8988T (cell line): ENCODE data around the gene UBE2L3.
"Not testable (repeated sequence)": the region's sequence is repeated elsewhere in the genome, so short reads cannot be mapped to it uniquely, and the experiment has no call there.

Experiments
- DNase-seq: peaks from one replicate; pipeline ENCODE4 v3.0.0; 2011

The UBE2L3 gene

DNA sequence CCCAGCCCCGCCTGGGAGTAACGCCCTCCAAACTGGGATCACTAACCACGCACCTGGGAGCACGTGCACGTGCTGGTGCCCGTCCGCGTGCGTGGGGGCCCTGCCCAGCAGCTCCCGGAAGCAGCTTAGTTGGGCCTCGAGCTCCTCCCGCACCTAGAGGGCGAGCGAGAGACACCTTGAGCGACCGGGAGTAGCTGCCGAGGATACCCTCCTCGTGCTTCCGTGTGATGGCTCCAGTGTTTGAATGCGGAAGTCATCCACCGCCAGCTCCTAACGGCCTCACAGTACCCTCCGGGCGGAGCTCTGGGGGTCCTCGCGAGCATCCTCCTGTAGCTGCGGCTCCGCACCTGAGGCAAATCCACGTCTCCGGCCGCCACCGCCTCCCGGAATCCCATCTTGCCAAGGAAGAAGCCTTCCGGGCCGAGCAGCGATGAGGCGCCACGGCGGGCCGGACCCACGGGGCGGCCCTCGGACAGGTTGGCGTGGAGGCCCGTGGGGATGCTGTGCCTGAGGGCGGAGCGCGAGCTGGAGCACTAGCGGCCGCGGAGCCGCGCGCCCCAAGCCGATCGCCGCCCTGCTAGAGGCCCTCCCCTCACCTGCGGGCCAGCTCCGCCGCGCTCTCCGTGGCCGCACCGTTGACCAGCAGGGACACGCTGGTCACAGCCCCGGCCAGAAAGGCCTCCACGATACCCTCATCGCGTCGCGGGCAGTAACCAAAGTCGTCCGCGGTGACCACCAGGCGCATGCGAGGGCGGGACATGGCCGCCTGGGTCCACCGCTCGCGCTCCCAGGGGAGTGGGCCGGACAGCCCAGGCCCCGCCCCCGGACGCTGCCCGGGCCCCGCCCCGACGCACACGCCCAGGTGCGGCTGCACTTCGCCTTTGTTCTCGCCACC is 62.0 kb downstream of the UBE2L3 start, which contains the start of gene YDJC:
Gene YDJC (minus strand): TSS at position 768 of the 895 bp plus-strand sequence. CDS start 8 bp downstream, at position 760.
- DNase-seq = peak; percentile 84

DNA sequence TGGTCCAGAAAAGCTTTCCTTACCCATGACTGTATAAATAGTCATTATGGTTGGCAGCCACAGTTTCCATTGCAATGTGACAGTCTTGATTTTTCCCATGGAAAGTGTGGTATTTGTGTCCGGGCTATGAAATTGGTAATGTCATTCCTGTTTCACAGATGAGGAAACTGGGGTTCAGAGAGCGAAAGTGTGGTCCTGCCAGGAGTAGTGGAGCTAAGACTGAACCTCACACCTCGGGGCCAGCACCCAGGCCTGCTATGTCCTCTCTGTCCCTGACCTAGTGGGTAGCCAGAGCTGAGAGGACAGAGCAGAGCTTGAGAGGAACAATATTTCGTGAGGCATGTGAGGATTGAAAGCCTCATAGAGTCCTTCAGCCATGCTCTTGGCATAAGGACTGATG is 63.5 kb downstream of the UBE2L3 start:
- no peak for DNase-seq

DNA sequence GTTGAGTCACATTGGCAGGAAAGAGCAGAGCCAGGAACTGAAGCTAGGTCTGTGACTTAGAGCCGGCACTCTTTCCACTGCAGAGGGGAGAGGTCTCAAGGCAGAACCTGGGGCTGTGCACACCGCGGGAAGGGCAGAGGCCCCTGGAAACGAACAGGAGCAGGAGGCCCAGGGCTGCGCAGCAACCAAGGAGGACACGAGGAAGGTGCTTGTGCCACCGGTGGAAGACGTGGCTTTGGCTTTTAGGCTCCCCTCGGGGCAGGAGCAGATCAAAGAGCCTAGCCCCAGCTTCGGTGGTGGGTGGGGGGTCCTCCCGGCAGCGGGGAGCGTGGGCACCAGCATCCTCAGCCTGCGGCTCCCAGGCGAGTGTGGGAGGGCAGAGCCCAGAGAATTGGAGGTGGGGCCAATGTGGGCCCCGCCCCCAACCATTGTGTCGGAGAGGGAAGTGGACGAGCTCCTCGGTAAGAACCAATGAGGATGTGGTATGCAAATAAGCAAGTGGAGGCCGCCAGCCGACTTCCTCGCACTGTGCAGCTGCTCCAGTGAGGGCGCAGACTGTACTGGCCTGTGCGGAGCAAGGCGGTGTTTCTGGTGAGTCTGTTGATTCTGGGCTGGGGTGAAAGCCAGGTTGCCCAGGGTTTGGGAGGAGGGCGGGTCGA is 64.9 kb downstream of the UBE2L3 start, which contains the start of gene CCDC116:
Gene CCDC116 (plus strand): TSS at position 524 of the 659 bp plus-strand sequence. CDS start 422 bp downstream, outside the sequence.
- DNase-seq = no peak

DNA sequence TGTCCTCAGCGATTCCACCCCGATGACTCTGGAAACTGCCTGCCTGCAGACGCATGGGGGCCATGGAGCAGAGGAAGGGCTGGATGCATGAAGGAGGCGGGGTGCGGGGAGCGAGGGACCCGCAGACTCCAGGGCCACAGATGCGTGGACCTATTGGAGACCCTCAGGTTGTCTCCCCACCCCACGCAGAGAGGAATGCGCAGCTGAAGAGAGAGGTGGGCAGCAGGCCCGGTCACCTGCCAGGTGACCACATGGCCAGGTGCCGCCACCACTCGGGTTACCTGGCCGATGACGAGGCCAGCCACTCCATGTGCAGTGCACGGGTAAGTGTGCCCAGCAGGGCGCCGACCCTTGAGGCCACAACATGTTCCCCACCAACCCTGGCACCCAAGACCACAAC is 65.4 kb downstream of the UBE2L3 start:
- DNase-seq = no peak

DNA sequence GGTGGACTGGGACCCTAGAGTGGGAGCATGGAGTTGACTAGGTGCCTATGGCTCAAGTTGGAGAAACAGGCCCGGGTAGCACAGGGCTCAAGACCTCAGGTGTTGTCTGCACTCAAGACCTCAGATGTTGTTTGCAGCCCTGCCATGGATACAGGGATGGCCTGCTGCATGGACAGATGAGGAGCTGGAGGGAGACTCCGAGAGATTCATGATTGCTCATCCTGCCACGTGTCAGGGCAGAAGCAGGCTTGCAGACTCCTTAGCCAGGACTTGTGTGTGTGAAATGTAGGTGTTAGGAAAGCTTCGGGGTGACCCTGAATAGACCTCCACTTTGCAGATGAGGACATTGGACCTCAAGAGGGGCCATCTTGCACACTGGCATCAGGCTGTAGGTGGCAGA is 66.0 kb downstream of the UBE2L3 start:
- DNase-seq = no peak

DNA sequence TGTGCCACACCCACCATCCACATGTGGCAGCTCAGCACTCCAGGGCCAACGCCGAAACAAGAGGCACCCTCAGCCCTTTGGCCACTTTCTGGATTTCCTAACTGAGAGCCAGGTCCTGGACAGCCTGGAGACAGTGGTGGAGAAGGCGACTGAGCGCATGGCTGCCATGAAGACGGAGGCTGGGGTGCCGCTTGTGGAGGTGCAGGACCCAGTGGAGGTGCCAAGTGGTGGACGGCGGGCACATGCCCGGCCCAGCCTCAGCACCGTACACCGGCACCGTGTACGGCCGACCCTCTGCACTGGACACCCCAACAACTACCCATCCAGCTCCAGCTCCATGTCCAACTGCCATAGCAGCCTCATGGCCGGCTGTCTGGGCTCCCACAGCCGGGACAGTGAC is 66.6 kb downstream of the UBE2L3 start:
- no peak for DNase-seq

DNA sequence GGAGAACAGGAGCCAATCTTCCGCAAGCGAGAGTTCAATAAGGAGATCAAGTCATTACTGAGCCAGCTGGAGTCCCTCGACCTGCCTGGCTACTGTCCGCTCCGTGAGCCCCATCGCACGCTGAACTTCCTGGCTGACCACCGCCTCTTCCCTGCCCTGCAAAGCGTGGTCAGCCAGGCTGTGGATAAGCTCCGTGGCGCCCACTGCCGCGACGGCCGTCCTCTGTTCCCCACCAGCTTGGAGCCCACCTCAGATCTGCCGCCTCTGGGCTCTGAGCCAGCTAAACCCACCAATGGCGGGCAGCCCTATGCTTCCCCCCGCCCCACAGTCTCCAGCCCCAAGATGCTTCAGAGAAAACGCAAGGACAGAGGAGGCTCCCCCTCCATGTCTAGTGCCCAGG is 67.3 kb downstream of the UBE2L3 start:
- no peak for DNase-seq

DNA sequence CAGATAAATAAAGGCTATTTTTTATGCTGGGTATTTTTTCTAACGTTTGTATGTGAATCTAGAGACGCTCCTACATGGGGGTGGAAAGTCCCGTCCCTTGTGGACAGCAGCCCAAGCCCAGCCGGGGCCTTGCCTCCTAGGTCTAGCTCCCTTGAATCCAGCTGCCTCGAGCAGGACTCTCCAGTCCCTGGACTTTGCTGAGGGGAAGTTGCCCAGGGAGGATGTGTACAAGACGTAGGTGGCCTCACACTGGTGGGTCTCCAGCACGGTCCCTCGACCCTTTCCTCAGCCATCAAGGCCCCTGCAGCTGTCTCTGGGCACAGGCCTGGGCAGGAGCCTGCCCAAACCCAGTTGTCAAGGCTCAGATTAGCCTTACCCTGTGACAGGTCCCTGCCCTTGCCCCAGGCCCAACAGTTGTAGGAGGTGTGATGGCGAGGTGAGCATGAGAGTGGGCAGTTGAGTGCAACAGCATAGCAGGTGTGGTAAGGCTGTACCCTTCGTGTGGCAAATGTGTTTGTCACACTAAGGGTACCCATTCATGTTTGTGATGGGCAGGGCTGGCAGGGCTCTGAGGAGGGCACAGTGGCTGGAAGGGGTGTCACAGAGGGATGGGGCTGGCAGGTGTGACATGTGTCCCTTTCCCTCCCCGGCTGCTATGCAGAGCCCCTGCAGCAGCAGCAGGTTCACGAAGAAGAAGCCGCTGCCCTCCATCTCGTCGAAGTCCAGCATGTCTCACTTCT is 68.4 kb downstream of the UBE2L3 start:
- DNase-seq = no peak

DNA sequence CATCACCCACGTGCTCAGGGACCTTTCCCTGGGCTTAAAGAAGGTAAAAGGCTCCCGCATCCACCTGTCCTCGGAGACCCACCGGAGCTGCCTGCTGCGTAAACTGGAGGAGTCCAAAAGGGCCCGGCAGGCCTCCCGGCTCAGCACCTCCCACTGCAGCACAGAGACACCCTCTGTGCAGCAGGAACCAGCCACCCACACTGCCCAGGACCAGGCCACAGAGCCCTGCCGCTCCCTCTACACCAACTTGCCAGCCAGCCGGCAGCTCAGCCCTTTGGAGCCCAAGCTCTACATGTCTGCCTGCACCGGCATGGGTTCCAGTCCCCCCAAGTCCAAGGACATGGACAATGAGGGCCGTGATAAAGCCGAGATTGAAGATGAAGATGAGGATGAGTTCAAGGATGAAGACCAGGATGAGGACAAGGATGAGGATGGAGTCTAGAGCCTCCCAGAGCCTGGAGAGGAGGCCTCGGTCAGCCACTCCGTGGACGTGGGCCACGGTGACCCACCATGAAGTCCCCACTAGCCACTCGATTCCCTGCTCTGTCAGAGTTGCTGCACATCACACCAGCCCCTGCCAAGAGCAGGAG is 69.2 kb downstream of the UBE2L3 start:
- no peak for DNase-seq

DNA sequence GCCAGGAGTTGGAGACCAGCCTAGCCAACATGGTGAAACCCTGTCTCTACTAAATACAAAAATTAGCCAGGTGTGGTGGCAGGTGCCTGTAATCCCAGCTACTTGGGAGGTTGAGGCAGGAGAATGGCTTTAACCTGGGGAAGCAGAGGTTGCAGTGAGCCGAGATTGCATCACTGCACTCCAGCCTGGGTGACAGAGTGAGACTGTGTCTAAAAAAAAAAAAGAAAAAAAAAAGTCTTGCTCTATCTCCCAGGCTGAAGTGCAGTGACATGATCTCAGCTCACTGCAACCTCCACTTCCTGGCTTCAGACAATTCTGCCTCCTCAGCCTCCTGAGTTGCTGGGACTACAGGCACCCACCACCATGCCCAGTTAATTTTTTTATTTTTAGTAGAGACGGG is 69.9 kb downstream of the UBE2L3 start:
- DNase-seq = not testable (repeated sequence)

DNA sequence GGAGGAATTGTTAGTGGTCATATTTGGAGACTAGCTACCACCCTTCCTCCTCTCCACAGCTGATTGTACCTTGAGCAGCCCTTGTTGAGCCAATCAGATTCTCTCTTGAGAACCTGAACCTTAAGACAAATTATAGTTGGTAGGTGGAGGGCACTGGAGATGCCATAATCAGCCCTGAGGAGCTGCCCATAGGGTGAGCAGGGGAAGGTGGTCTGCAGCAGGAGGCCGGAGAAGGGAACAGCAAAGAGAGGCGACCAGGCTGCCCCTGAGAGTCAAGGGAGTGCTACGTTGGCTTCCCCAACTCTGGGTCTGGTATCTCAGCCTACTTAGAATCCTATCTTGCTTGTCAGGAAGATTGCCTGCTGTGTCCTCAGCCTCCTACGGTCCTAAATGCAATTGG is 71.8 kb downstream of the UBE2L3 start:
- peak; percentile 1 for DNase-seq

DNA sequence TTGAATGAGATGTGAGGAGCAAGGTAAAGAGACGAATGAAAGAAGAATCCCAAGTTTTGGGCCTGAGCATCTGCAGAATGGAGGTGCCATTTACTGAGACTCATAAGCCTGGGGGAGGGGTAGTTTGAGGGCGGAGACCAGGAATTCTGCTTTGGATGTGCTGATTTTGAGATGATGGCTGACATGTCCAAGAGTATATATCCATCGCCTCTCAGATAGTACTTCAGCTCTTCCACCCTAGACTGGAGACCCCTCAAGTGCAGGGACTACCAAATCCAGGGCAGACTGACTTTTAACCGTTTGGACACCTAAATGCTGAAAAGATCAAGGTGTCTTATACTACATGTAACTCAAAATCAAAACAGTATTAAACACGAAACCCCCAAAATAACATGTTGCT is 73.3 kb downstream of the UBE2L3 start:
- DNase-seq = no peak

DNA sequence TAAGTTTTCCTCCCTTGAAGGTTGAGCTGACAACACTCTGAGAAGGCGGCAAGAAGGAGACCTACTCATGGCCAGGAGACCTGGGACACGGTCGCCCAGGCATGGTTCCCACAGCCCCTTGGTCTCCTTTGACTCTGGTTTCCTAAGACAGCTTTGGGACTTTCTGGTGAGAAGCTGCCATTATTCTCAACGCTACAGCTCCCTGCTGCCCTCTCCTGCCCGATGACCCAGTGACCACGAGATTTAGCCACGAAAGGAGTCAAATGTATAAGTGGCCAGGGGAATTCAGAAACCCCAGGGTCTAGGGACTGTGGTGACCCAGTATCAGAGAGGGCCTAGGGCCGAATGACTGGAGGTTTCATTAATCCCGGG is 73.9 kb downstream of the UBE2L3 start:
- peak; percentile 43 for DNase-seq

DNA sequence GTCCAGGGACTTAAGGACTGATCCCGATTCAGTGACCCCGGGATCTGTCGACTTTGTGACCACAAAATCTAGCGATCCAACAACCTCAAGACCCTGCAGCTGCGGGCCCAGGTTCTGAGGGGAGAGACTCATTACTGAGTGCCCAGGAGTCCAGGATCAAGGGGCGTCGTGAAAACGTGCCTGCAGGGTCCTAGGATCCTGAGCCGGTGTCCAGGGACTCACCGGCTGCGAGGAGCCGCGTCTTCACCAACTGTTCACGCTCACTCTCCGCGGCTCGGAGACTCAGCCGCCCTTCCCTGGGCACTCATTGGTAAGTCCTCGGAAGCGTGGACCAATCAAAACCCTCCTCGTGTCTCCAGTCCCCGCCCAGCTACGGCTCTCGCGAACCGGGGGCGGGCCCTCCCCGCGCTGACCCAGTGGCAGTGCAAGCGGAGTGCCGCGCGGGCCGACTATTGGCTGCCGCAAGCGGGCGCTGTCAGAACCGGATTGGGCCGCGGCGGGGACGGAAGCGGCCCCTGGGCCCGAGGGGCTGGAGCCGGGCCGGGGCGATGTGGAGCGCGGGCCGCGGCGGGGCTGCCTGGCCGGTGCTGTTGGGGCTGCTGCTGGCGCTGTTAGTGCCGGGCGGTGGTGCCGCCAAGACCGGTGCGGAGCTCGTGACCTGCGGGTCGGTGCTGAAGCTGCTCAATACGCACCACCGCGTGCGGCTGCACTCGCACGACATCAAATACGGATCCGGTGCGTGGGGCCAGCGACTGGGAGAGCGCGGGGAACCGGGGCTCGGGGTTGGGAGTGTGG is 74.5 kb downstream of the UBE2L3 start, which contains the start of gene SDF2L1:
Gene SDF2L1 (plus strand): TSS at position 514 of the 795 bp plus-strand sequence. CDS start 35 bp downstream, at position 549.
- DNase-seq = peak; percentile 93

DNA sequence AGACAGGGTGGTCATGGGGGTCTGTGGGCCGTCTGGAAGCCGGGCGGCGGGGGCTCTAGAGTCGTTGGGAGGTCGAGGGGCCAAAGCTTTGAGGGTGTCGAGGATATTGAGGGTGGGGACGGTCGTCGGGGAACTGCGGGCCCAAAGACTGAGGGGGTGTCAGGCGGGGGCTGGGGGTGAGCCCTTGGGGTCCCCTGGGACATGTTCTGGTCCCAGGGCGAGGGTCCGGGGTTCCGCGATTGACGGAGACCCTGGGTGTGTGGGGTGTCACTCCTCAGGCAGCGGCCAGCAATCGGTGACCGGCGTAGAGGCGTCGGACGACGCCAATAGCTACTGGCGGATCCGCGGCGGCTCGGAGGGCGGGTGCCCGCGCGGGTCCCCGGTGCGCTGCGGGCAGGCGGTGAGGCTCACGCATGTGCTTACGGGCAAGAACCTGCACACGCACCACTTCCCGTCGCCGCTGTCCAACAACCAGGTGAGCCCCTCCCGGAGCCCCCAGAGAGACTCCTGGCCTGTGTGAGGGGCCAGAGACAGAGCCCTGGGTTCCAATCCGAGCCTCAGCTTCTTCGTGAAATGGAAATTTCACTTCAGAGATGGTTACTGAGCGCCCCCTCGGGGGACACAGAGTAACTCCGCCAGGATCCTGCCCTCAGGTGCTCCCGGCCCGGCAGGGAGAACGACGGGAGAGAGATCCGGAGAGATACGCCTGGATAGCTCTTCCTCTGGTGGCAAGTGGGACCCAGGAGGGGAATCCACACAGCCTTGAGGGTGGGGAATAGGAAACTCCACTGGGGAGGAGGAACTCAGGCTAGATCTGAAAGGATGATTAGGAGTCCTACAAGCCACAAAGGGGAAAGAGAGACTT is 75.3 kb downstream of the UBE2L3 start:
- DNase-seq = peak; percentile 57

DNA sequence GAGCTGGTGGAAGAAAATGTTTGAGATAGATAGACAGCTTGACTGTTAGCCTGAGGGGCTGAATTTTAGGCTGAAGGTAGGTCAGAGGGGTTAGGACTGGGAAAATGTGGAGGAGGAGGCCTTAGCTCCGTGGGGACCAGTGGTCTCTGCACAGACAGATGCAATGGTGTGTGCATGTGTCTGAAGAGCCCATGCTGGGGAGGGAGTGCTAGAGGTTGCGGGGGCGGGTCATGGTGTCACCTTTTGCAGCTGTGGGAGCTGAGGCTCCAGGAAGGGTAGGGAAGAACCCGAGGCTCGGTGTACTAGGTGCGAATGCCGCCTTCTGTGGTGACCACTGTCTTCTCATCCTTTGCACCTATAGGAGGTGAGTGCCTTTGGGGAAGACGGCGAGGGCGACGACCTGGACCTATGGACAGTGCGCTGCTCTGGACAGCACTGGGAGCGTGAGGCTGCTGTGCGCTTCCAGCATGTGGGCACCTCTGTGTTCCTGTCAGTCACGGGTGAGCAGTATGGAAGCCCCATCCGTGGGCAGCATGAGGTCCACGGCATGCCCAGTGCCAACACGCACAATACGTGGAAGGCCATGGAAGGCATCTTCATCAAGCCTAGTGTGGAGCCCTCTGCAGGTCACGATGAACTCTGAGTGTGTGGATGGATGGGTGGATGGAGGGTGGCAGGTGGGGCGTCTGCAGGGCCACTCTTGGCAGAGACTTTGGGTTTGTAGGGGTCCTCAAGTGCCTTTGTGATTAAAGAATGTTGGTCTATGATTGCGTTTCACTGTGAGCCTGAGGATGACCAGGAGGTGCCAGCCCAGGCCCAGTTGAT is 76.2 kb downstream of the UBE2L3 start:
- no peak for DNase-seq

DNA sequence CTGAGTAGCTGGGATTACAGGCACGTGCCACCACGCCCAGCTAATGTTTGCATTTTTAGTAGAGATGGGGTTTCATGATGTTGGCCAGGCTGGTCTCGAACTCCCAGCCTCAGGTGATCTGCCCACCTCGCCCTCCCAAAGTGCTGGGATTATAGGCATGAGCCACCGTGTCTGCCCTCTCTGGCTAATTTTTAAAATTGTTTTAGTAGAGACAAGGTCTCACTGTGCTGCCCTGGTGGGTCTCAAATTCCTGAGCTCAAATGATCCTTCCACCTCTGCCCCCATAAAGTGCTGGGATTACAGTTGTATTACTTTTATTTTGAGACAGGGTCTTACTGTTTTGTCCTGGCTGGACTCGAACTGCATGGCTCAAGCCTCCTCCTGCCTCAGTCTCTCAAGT is 78.0 kb downstream of the UBE2L3 start:
- not testable (repeated sequence) for DNase-seq

DNA sequence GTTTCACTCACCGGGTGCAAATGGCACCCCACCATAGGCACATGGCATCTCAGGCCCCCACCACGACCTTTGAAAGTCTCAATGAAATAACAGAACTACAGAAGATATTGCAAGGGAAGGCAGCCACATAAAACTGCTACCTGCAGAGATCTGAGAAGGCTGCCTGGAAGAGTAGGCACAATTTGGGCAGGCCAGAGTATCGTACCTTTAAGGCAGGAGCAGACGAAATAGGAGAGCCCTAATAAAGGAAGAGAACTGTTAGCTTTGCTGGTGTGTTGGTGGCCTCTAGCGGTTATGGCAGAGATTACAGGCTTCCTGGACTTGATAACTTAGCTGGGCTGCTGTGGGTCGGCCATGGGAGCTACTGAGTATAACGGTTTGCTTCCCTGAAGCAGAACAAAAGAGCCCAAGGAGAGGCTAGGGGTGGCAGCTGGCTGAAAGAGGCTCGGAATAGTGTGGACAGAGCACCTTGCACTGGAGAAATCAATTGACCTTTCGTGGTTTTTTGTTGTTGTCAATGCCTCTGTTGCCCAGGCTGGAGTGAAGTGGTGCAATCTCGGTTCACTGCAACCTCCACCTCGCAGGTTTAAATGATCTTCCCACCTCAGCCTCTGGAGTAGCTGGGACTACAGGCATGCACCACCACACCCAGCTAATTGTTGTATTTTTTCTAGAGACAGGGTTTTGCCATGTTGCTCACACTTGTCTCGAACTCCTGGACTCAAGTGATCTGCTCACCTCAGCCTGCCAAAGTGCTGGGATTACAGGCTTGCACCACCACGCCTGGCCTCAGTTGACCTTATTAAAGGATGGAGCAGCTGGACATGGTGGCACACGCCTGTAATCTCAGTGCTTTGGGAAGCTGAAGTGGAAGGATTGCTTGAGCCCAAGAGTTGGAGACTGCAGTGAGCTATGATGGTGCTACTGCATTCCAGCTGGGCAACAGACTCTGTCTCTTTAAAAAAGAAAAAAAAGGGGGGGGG is 79.4 kb downstream of the UBE2L3 start:
- DNase-seq = peak; percentile 68

DNA sequence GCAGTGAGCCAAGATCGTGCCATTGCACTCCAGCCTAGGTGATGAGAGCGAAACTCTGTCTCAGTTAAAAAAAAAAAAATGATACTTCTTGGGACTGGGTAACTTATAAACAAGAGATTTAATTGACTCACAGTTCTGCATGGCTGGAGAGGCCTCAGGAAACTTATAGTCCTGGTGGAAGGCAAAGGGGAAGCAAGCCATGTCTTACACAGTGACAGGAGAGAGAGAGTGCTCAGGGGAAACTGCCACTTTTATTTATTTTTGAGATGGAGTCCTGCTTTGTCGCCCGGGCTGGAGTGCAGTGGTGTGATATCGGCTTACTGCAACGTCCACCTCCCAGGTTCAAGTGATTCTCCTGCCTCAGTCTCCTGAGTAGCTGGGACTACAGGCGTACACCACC is 82.8 kb downstream of the UBE2L3 start:
- no peak for DNase-seq
